DND-41 (cell line): Measurements from ENCODE around the gene GLDN.
"Not testable (repeated sequence)": the region's sequence is repeated elsewhere in the genome, so short reads cannot be mapped to it uniquely, and the experiment has no call there.

Experiments used
- ATAC-seq: fragments of 200-7000 bp; cut with Tn5 transposase; 3 replicates; pipeline ENCODE4 v1.9.1; 2021; ENCODE audit warnings: low read depth; ENCODE audit not compliant: insufficient read depth
- DNase-seq: peaks from one replicate; pipeline ENCODE4 v3.0.0-alpha.2; 2020
- H2AFZ ChIP-seq: 2 replicates; pipeline ENCODE4 v1.6.0; 2012; ENCODE audit warnings: low read depth, low read length
- H3K27ac ChIP-seq: 2 replicates; pipeline ENCODE4 v1.5.1; 2012; ENCODE audit warnings: low read length, inconsistent platforms
- H3K27me3 ChIP-seq: fragments of 200-600 bp; sonication (generic); 2 replicates; pipeline ENCODE4 v1.6.0; 2012; ENCODE audit warnings: low read length, mild to moderate bottlenecking, inconsistent platforms; ENCODE audit not compliant: insufficient read depth, poor library complexity
- H3K36me3 ChIP-seq: 2 replicates; pipeline ENCODE4 v1.5.1; 2012; ENCODE audit warnings: low read length, inconsistent platforms; ENCODE audit not compliant: insufficient read depth
- H3K4me1 ChIP-seq: 2 replicates; pipeline ENCODE4 v1.5.1; 2012; ENCODE audit warnings: mild to moderate bottlenecking, low read length; ENCODE audit not compliant: insufficient read depth
- H3K4me2 ChIP-seq: 2 replicates; pipeline ENCODE4 v1.6.0; 2012; ENCODE audit warnings: mild to moderate bottlenecking, moderate library complexity, low read length, inconsistent platforms; ENCODE audit not compliant: insufficient read depth
- H3K4me3 ChIP-seq, 2 experiments: fragments of 200-600 bp in 1 of 2; shearing (Covaris generic) in 1 of 2; 2 replicates each; pipeline ENCODE4 v1.5.1; 2012 to 2016; ENCODE audit warnings: inconsistent platforms in 2 of 2, low read length in 2 of 2, mild to moderate bottlenecking in 2 of 2, low read depth in 1 of 2, moderate library complexity in 1 of 2
- H3K79me2 ChIP-seq: 2 replicates; pipeline ENCODE4 v1.6.0; 2012; ENCODE audit warnings: low read length, inconsistent platforms; ENCODE audit not compliant: insufficient read depth
- H3K9ac ChIP-seq: 2 replicates; pipeline ENCODE4 v1.6.0; 2012; ENCODE audit warnings: low read depth, mild to moderate bottlenecking, inconsistent platforms, low read length, moderate library complexity
- H3K9me3 ChIP-seq: 2 replicates; pipeline ENCODE4 v1.5.1; 2012; ENCODE audit warnings: low read length, moderate library complexity, mild to moderate bottlenecking, inconsistent platforms; ENCODE audit not compliant: insufficient read depth, severe bottlenecking
- H4K20me1 ChIP-seq: 2 replicates; pipeline ENCODE4 v1.6.0; 2012; ENCODE audit warnings: low read length; ENCODE audit not compliant: insufficient read depth
- CTCF ChIP-seq: IDR thresholded peaks from 2 replicates; pipeline ENCODE4 v1.5.1; 2012; ENCODE audit warnings: borderline replicate concordance, low read length, moderate library complexity, mild to moderate bottlenecking; ENCODE audit not compliant: poor library complexity, severe bottlenecking; ENCODE audit errors: extremely low read depth
- EZH2 ChIP-seq: IDR thresholded peaks from 3 replicates; pipeline ENCODE4 v1.6.1; 2012; ENCODE audit warnings: borderline replicate concordance, low read depth, mild to moderate bottlenecking, moderate library complexity, low read length, inconsistent platforms; ENCODE audit not compliant: severe bottlenecking

GLDN gene

GRCh38 chr15:51444807-51445206 is 103.4 kb downstream of the GLDN start:
- no peaks in the 10 kb centered on the region for H3K79me2 ChIP-seq
- H3K4me2 ChIP-seq, result no peak overlapping the region
- H3K4me3 ChIP-seq, result no peak overlapping the region
- no peak overlapping the region for H2AFZ ChIP-seq
- no peaks in the 10 kb centered on the region for H3K4me1 ChIP-seq
- no peak for TF ChIP-seq EZH2
- no peak for TF ChIP-seq CTCF
- no peak overlapping the region for H3K9ac ChIP-seq
- H3K27me3 ChIP-seq, result no peaks in the 10 kb centered on the region
- DNase-seq (no peak), ATAC-seq (no peak)
- H3K9me3 ChIP-seq, result no peaks in the 10 kb centered on the region
- H3K36me3 ChIP-seq, result peaks cover 22% of the 10 kb centered on the region
- no peak overlapping the region for H3K27ac ChIP-seq
- H4K20me1 ChIP-seq, result no peaks in the 10 kb centered on the region

GRCh38 chr15:51446029-51446744 is 104.7 kb downstream of the GLDN start:
- H3K4me1 ChIP-seq, H3K27ac ChIP-seq, ATAC-seq, H3K79me2 ChIP-seq, DNase-seq, H2AFZ ChIP-seq, H3K9ac ChIP-seq, H3K9me3 ChIP-seq, H3K4me3 ChIP-seq, H4K20me1 ChIP-seq, H3K4me2 ChIP-seq, H3K27me3 ChIP-seq: not testable (repeated sequence)
- H3K36me3 ChIP-seq, result peaks cover 26% of the 10 kb centered on the region

GRCh38 chr15:51447855-51448621 is 106.6 kb downstream of the GLDN start:
- H3K4me2 ChIP-seq, result no peak overlapping the region
- peaks cover 26% of the 10 kb centered on the region for H3K36me3 ChIP-seq
- no peak for TF ChIP-seq EZH2
- no peak for TF ChIP-seq CTCF
- no peaks in the 10 kb centered on the region for H3K79me2 ChIP-seq
- no peaks in the 10 kb centered on the region for H4K20me1 ChIP-seq
- H3K4me3 ChIP-seq, result no peak overlapping the region
- no peaks in the 10 kb centered on the region for H3K27me3 ChIP-seq
- no peak for ATAC-seq
- no peak overlapping the region for H3K9ac ChIP-seq
- no peak overlapping the region for H2AFZ ChIP-seq
- DNase-seq, result no peak
- no peaks in the 10 kb centered on the region for H3K9me3 ChIP-seq
- H3K27ac ChIP-seq, result no peak overlapping the region
- H3K4me1 ChIP-seq, result no peaks in the 10 kb centered on the region

GRCh38 chr15:51448622-51449399 is 107.4 kb downstream of the GLDN start:
- Histone ChIP-seq H3K79me2 (no peaks in the 10 kb centered on the region), H3K9ac (no peak overlapping the region), H3K36me3 (peaks cover 26% of the 10 kb centered on the region), H3K4me3 (no peak overlapping the region), H3K4me2 (no peak overlapping the region), H3K27ac (no peak overlapping the region), H3K27me3 (no peaks in the 10 kb centered on the region), H4K20me1 (no peaks in the 10 kb centered on the region), H2AFZ (no peak overlapping the region), H3K9me3 (no peaks in the 10 kb centered on the region), H3K4me1 (no peaks in the 10 kb centered on the region)
- DNase-seq, result no peak
- no peak for ATAC-seq
- TF ChIP-seq EZH2 (no peak), CTCF (no peak)
